NCI-H2227 (cell line): ENCODE results near the gene ZNF789.
A peak's percentile ranks its signal among the peaks of the same experiment; 100 is the strongest.

Experiments
- DNase-seq: peaks from one replicate; lab custom pipeline; 2025; ENCODE audit not compliant: unreplicated experiment; lab: John Stamatoyannopoulos, UW

The ZNF789 gene

DNA sequence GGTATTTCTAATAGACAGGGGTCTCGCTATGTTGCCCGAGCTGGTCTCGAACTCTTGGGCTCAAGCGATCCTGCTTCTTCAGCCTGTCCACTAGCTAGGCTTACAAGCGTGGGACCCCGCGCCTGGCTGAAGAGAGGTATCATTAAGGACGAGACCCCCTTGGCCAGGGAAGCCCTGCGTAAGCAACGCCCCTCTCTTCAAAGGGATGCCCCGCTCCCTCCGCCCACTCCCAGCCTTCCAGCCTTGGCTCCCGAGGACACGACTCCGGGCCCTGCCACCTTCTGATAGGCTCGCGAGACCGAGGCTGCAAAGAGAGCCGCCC, 31.6 kb downstream of the ZNF789 start:
- peak; percentile 99 for DNase-seq

DNA sequence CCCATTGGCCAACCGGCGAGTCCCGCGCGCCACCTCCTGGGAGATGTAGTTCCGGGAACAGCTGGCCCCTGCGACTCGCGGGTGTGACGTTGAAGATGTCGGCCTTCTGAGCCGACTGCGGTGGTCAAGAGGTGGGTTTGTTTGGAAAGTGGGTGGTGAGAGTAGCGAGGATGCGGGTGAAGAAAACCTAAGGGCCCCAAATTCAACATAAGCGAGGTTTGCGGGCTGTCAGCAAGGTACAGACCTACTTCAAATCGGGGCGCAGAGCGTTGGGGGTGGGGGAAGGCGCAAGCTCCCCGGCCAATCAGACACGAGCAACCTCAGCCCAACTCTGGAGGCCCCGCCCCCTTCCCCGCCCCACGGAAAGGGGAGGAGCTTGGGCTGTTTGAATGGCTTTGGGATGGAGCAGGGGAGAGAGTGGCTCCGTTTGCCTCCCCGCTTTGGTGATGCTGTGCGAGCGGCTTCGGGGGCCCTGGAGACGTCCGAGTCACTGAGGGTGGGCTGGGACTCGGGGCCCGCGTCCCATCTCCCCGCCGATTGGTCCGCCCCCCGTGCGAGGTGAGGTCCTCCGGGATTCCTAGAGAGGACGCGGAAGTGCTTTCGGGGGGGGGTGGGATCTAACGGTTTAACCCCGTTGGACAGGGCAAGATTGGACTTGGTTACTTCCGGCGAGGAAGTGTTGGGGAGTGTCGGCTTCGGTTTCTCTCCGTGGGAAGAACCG, 32.1 kb downstream of the ZNF789 start, which contains the start of gene ZKSCAN5:
ZKSCAN5 (plus strand) TSS at position 60 of the 721 bp plus-strand sequence. CDS start 1,383 bp downstream, outside the sequence.
- DNase-seq = peak; percentile 97

DNA sequence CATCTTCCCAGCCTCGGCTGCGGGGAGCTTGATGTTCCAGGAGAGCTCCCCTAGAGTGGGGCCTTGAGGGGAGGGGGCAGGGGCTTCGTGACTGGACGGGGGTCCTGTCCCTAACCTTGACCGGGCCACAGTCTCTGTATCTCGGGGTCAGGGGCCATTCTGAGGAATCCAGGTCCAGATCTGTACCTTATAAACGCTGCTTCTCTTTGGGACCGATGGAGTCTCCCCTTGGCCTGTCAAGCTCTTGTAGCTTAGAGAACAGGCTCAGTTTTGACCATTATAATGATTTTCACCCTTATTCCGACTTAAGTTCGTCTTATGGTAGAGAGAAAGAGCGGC, 32.6 kb downstream of the ZNF789 start:
- DNase-seq = no peak

DNA sequence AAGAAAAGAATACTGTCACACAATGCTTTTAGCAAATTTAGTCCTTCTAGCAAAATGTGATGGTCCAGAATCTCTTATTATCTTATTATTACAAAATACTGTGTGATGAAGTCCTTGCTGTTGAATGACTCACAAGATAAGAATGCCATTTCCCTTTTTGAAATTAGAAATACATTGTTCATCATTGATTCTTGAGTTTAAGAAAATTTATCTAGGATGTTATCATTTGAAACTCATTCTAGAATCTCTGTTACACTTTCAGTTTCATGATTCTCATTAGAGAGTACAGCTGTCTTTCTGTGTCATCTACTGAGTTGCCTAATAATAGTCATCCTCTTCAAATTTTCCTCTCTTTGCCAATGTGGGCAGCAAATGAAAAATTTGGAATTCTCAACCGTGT, 41.4 kb downstream of the ZNF789 start:
- DNase-seq = no peak

DNA sequence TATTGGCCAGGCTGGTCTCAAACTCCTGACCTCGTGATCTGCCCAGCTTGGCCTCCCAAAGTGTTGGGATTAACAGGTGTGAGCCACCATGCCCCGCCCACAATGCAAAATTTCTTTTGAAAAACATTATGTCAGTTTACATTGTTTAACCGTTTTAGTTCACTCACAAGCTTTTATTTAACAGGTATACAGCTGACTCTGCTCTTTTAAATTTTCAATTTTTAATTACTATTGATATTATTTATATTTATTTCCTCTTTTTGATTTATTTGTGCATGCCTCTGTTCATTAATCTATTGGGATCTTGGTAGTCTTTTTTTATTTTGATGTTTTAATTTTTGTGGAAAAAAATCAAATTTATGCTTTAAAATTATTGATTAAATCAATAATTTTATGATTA, 48.7 kb downstream of the ZNF789 start:
- no peak for DNase-seq

DNA sequence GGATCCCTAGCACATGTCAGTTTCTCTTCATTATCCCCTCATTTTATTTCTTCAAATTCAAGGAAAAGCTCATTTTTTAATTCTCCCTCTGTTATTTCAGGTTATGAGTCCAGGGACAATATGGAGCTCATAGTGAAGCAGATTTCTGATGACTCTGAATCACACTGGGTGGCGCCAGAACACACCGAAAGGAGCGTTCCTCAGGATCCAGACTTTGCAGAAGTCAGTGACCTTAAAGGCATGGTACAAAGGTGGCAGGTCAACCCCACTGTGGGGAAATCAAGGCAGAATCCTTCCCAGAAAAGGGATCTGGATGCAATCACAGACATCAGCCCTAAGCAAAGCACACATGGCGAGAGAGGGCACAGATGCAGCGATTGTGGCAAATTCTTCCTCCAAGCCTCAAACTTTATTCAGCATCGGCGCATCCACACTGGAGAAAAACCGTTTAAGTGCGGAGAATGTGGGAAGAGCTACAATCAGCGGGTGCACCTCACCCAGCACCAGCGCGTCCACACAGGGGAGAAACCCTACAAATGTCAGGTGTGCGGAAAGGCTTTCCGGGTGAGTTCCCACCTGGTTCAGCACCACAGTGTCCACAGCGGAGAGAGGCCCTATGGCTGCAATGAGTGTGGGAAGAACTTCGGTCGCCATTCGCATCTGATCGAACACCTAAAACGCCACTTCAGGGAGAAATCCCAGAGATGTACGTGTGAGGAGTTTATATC, 53.2 kb downstream of the ZNF789 start:
- DNase-seq = no peak

DNA sequence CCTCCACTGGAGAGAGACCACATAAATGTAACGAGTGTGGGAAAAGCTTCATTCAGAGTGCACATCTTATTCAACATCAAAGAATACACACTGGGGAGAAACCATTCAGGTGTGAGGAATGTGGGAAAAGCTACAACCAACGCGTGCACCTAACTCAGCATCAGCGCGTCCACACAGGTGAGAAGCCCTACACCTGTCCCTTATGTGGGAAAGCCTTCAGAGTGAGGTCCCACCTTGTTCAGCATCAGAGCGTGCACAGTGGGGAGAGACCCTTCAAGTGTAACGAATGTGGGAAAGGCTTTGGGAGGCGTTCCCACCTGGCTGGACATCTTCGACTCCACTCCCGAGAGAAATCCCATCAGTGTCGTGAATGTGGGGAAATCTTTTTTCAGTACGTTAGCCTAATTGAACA, 58.7 kb downstream of the ZNF789 start:
- DNase-seq = no peak

DNA sequence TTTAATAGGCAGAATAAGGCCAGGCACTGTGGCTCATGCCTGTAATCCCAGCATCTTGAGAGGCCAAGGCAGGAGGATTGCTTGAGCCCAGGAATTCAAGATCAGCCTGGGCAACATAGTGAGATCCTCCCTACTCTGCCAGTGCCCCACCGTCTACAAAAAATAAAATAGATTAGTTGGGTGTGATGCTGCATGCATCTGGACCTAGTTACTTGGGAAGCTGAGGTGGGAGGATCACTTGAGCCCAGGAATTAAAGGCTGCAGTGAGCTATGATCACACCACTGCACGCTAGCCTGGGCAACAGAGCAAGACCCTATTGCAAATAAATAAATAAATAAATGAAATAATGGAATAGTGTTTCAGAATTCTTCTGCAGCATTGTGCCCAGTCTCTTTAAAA, 63.0 kb downstream of the ZNF789 start:
- no peak for DNase-seq
